Ovary (tissue), 9 donors: Measurements from ENCODE around the gene AIG1. TPM values are rescaled to one million over a fixed set of nuclear protein-coding genes. Genes with fewer than 3 reads are reported as not detected.

Experiments
- DNase-seq, 5 donors: peaks; one replicate each; pipeline ENCODE4 v3.0.0-alpha.2; 2019 to 2020
- H3K27ac ChIP-seq, 2 donors: fragments of 200-600 bp; one replicate each; pipeline versions ENCODE4 v1.5.1 to v1.8.0; 2019 to 2022
- H3K27me3 ChIP-seq: fragments of 200-600 bp; one replicate; pipeline ENCODE4 v1.8.0; 2022
- H3K36me3 ChIP-seq: fragments of 200-600 bp; sonication (generic); one replicate; pipeline ENCODE4 v1.5.1; 2019
- H3K4me1 ChIP-seq: one replicate; pipeline ENCODE4 v1.8.1; 2013; ENCODE audit warnings: mild to moderate bottlenecking, moderate library complexity; ENCODE audit not compliant: insufficient read depth
- H3K4me3 ChIP-seq: fragments of 200-600 bp; sonication (generic); one replicate; pipeline ENCODE4 v1.5.1; 2017
- H3K9me3 ChIP-seq, 2 donors: fragments of 200-600 bp in 1 of 2; sonication (generic) in 1 of 2; one replicate each; pipeline versions ENCODE4 v1.5.1 to v1.8.1; 2013 to 2019; ENCODE audit warnings: mild to moderate bottlenecking in 1 of 2, moderate library complexity in 1 of 2
- EP300 ChIP-seq: sonication (generic); formaldehyde crosslinking; IDR thresholded peaks from one replicate; pipeline ENCODE4 v1.6.1; 2017; ENCODE audit warnings: antibody characterized with exemption
- POLR2A ChIP-seq: fragments of 450-650 bp; IDR thresholded peaks from one replicate; pipeline ENCODE4 v1.6.1; 2017; ENCODE audit warnings: antibody characterized with exemption, mild to moderate bottlenecking, moderate library complexity
- WGBS, 3 donors: extraction: QIAGEN DNeasy Blood & Tissue Kit in 1 of 3; methylation state at CpG; one replicate each; pipeline versions ENCODE4 v1.1.5 to v1.1.7; 2013 to 2017; 5-methylcytosine and 5-hydroxymethylcytosine counted together
- intact Hi-C, 4 donors: fragments of 100-400 bp; cut with DNase I; formaldehyde crosslinking; loops; one replicate each; pipeline versions ENCODE4 v1.11.0 to v1.15.1; 2022 to 2023
- polyA plus RNA-seq, 2 donors: library from polyadenylated mRNA; stranded (reverse); fragments of 200-250 nt in 1 of 2; fragments of 350-450 nt in 1 of 2; fragmentation: Illumina TruSeq in 1 of 2; extraction: RNeasy Lipid Tissue Mini Kit (QIAGEN cat#74804) in 1 of 2; gene quantifications; one replicate each; pipeline ENCODE4 v1.2.3, GENCODE V29; 2013 to 2014
- total RNA-seq, 7 donors: library from RNA; depleted of rRNA in 2 of 7; stranded (reverse); fragments of >200 nt in 2 of 7; fragmentation: NEBNext Ultra II Directional in 3 of 7; extraction: Animal tissue kit (Norgen Biotek cat#: 25700) in 3 of 7; gene quantifications; one replicate each; pipeline versions ENCODE4 v1.1.0 to v1.2.4, GENCODE V29; 2016 to 2023
- TF ChIP-seq, protein P1 (sequence below), 3 donors: fragments of 450-650 bp in 2 of 3; fragments of 200-600 bp in 1 of 3; IDR thresholded peaks; one replicate each; pipeline versions ENCODE4 v1.5.1 to v1.8.0; 2016 to 2022; ENCODE audit warnings: antibody characterized with exemption in 3 of 3, mild to moderate bottlenecking in 1 of 3
- donor health status: DM: no; HTN: no; CAD: no; lungs with moderate emphysema.
- donor health status: DM: no; HTN: no; CAD: no.
- donor health status: Bipolar disorder and iron deficiency.
- donor health status: DM: yes; HTN: yes; CAD: no.
- donor health status: DM: no; HTN: no; CAD: no.
- donor health status: DM: yes; HTN: yes; CAD: no.

The AIG1 gene
- total and polyA plus RNA-seq, 9 donors = 27.8 to 91.0 (median 37.3) TPM

DNA sequence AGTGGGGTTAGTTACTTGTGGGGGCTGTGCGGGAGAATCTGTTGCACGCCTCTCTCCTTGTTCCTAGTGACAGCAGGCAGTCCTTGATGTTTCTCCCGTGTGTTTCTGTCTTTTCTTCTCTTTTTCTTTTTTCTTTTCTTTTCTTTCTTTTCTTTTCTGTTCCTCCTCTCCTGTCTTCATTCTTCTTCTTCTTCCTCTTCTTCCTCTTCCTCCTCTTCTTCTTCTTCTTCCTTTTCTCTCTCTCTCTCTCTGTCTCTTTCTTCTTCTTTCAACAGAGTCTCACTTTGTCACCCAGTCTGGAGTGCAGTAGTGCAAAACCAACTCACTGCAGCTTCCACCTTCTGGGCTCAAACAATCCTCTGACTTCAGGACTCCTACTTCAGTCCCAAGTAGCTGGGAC, 6.8 kb upstream of the AIG1 start:
- Histone ChIP-seq H3K4me3 (no peak overlapping the region), H3K36me3 (no peaks in the 10 kb centered on the region), H3K4me1 (no peaks in the 10 kb centered on the region), H3K27ac (no peak overlapping the region), H3K9me3 (no peaks in the 10 kb centered on the region), H3K27me3 (no peaks in the 10 kb centered on the region)
- DNase-seq = no peak
- intact Hi-C loops = no loop called here
- WGBS, 3 donors = 89 to 92% (median 90%) methylated on average over 3 of the region's 3 CpGs
- TF ChIP-seq, protein P1, sequence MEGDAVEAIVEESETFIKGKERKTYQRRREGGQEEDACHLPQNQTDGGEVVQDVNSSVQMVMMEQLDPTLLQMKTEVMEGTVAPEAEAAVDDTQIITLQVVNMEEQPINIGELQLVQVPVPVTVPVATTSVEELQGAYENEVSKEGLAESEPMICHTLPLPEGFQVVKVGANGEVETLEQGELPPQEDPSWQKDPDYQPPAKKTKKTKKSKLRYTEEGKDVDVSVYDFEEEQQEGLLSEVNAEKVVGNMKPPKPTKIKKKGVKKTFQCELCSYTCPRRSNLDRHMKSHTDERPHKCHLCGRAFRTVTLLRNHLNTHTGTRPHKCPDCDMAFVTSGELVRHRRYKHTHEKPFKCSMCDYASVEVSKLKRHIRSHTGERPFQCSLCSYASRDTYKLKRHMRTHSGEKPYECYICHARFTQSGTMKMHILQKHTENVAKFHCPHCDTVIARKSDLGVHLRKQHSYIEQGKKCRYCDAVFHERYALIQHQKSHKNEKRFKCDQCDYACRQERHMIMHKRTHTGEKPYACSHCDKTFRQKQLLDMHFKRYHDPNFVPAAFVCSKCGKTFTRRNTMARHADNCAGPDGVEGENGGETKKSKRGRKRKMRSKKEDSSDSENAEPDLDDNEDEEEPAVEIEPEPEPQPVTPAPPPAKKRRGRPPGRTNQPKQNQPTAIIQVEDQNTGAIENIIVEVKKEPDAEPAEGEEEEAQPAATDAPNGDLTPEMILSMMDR (IDR thresholded peaks at IDR 0.05) = no peak
- TF ChIP-seq POLR2A = no peak
- TF ChIP-seq EP300 = no peak

DNA sequence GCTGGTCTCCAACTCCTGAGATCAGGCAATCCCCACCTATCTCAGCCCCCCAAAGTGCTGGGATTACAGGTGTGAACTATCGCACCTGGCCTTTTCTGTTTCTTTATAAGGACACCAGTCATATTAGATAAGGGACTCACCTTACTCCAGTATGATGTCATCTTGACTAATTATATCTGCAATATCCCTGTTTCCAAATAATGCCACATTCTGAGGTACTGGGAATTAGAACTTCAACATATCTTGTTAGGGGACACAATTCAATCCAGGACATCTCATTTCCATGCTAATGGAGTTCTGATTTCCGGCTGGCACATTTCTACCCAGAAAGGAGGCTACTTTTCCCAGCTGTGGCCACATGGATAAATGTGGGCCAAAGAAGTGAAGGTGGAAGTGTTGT, 6.4 kb upstream of the AIG1 start:
- no peak for DNase-seq
- Histone ChIP-seq H3K27ac (no peak overlapping the region), H3K27me3 (no peaks in the 10 kb centered on the region), H3K36me3 (no peaks in the 10 kb centered on the region), H3K4me3 (no peak overlapping the region), H3K4me1 (no peaks in the 10 kb centered on the region), H3K9me3 (no peaks in the 10 kb centered on the region)
- TF ChIP-seq, protein P1 (IDR thresholded peaks at IDR 0.05) = no peak
- WGBS, 3 donors = 89 to 91% (median 90%) methylated on average over 2 of the region's 2 CpGs
- intact Hi-C loops = no loop called here

DNA sequence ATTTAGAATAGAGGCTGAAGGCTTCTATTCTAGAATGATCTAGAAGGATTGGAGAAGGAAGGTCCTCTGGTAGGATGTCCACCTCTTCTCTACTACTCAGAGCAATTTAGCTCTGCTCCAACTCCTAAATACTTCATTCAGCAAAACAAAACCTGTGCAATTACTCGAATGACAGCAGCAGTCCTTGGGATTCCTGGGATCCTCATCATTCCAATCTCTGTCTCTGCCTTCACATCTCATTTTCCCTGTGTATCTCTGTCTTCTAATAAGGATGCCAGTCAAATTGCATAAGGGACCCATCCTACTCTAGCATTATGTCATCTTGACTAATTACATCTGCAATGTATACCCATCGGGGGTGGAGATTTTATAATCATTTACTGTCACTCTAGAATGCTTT, 5.5 kb upstream of the AIG1 start:
- H3K4me1 ChIP-seq = no peaks in the 10 kb centered on the region
- no peaks in the 10 kb centered on the region for H3K27me3 ChIP-seq
- no peak overlapping the region for H3K27ac ChIP-seq
- TF ChIP-seq, protein P1 (IDR thresholded peaks at IDR 0.05) = no peak
- TF ChIP-seq EP300 = no peak
- no peak for TF ChIP-seq POLR2A
- no peaks in the 10 kb centered on the region for H3K9me3 ChIP-seq
- WGBS, 3 donors = 62 to 86% (median 84%) methylated on average over 2 of the region's 2 CpGs
- H3K4me3 ChIP-seq = no peak overlapping the region
- intact Hi-C loops = loop anchor here in 1 of 4 donors (5.0 kb wide), 1 partner anchor 108 kb away; the partner anchor contains the start of gene HIVEP2
- no peak for DNase-seq
- H3K36me3 ChIP-seq = no peaks in the 10 kb centered on the region

- TF ChIP-seq EP300 = no peak
- TF ChIP-seq POLR2A = no peak
- TF ChIP-seq, protein P1 (IDR thresholded peaks at IDR 0.05) = no peak
- H3K36me3 ChIP-seq = no peaks in the 10 kb centered on the region
- DNase-seq = no peak
- H3K4me1 ChIP-seq = no peaks in the 10 kb centered on the region
- H3K27me3 ChIP-seq = no peaks in the 10 kb centered on the region
- H3K9me3 ChIP-seq = no peaks in the 10 kb centered on the region
- 80 to 89% (median 81%) methylated on average over 4 of the region's 4 CpGs for WGBS, 3 donors
- intact Hi-C loops = loop anchor here in 1 of 4 donors (5.0 kb wide), 1 partner anchor 109 kb away; the partner anchor contains the start of gene HIVEP2
- no peak overlapping the region for H3K27ac ChIP-seq
- no peak overlapping the region for H3K4me3 ChIP-seq
These were observed 4.8 kb upstream of the AIG1 start for GRCh38 chr6:143055891-143056290.
